Measurements from ENCODE around the gene XRN2.

XRN2 gene

DNA sequence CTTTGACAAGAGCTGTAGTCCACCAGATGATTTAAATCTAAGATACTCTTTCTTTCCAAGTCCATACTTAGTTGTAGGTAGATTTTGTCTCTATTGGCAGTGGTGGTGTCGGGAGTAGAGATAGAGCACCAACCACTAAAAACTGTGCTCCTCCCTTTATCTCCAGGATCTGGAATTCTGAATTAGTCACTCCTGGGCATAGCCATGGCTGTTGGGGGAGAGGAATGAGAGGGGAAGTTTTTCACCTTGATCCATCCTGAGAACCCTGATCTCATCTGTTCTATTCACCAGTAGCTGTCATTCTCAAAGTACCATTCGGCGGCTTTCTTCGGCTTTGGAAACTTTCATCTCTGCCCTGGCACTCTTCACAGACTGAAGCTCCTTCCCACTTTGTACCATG, 129.8 kb downstream of the XRN2 start:
- DNase-seq = no peak

DNA sequence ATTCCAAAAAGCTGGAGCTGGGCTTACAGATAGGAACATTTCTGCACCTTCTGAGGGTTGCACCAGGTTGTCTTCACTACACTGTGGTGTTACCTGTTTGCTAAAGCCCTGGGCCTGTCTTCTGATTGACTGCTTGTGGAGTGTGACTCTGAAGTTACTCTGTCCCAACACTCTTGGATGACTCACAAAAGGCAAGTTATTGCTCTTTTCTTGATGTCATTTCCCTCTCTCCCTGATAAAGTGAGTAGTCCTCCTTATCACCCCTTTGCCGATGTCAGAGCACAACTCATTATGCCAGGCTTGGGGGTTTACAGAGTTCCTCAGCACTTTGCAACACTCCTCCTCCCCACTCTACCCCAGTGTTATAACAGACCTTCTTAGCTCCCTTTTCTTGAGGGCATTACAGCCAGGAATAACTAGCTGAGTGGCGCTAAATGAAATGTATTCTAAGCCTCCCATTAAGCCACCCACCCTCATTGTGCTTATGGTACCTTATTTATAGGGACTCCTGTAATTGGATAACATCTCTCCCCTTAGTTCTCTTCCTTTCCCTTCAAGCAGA, 130.3 kb downstream of the XRN2 start:
- peak in 1 of 4 experiments; percentile 2 for DNase-seq

DNA sequence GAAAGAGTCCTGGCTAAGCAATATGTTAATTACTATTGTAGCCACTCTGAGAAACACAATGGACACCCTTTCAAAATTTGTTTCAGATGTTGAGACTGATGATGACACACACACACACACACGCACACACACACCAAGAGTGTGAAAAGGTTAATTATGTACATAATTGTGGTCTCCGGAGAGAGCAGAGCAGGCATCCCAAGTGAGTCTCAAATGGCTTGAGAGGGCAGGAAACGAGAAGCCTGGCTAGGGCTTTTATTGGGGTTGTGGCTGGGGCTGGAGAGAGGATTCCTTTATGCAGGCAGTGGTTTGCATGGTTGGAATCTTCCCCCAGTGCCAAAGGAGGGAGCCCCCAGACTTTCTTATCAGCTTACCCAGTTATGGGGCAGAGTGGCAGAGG, 132.4 kb downstream of the XRN2 start:
- DNase-seq = no peak

DNA sequence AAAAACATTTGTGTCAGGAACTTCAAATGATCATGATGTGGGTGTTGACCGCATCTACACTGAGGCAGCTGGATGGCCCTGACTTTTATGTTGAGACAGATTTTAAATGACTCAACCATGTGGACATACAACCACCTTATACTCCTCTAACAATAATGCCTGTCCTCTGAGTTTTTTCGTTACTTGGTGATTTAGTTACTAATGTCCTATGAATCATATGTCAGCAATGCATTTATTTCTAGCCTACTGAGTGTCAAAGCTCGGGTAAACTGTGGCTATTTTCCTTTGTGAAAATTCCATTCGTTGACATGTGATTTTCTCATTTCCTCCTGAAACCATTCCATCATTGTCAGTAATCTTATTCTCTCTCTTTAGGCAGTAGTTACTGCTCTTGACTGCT, 133.1 kb downstream of the XRN2 start:
- no peak for DNase-seq

DNA sequence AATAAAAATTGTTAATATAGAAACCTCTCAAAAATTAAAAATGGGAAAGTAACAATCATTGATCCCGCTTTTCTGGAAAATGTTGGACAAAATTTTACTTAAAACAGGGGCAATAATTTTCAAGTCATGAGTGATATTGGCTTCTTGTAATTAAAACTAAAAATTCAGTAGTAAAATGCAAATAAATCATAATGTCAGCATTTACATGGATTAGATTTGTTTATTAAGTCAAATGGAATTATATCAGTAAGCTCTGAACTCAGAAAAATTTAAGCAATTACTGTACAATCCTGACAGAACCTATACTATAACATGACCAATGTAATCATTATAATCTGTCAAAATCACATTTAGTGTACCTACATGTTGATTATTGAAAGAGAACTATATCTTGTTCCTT, 134.1 kb downstream of the XRN2 start:
- DNase-seq = no peak

DNA sequence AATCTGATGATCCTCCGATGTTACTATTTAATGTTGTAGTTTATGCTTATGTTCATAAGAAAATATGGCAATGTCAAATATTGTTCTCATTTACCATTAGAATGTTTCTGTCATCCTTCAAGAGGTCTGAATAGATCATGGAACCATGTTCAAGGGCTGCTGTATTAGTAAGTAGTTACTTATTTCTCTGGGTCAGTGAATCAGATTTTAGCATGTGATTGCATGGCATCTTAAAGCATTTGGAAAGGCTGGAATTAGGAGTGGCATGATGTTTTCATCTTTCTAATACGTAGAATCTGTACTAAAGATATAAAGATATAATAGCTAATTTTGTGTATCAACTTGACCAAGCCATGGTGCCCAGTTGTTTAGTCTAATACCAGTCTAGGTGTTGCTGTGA, 134.7 kb downstream of the XRN2 start:
- no peak for DNase-seq

Measured in suppressor macrophage (primary cell).